ENCODE data around the gene ATG4D.

DNA sequence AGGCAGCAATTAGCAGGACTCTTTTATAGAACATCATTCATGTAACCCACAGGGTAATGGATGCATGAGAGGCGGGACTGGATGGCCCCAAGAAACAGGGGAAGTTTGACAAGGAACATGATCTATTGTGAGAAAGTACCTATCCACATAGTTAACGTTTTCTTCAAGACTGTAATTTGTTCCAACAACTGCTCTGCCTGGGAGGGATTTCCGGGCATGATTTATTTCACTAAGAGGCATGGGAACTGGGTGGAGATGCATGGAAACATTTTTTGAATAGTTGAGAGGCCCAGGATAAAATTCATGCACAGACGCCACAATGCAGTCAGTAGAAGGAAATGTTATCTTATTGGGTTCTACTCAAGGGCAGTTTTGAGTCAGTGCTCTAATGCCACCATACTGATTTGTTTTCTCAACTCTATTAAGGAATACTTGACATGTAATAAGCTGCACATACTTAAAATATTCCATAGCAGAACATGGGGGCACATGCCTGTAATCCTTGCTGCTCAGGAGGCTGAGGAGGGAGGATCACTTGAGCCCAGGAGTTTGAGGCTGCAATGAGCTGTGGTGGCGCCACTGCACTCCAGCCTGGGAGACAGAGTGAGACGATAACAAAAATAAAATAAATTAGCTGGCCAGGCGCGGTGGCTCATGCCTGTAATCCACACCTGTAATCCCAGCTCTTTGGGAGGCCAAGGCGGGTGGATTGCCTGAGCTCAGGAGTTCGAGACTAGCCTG is 9.9 kb upstream of the ATG4D start:
- TF ChIP-seq PAX8 (IDR thresholded peaks at IDR 0.05) (no peak), JUND (IDR thresholded peaks at IDR 0.05; ENCODE audit: low read depth, low read length) (no peak), RCOR1 (conservative IDR thresholded peaks at IDR 0.05; ENCODE audit: low read depth, low read length) (no peak)
- TF ChIP-seq, protein P1, sequence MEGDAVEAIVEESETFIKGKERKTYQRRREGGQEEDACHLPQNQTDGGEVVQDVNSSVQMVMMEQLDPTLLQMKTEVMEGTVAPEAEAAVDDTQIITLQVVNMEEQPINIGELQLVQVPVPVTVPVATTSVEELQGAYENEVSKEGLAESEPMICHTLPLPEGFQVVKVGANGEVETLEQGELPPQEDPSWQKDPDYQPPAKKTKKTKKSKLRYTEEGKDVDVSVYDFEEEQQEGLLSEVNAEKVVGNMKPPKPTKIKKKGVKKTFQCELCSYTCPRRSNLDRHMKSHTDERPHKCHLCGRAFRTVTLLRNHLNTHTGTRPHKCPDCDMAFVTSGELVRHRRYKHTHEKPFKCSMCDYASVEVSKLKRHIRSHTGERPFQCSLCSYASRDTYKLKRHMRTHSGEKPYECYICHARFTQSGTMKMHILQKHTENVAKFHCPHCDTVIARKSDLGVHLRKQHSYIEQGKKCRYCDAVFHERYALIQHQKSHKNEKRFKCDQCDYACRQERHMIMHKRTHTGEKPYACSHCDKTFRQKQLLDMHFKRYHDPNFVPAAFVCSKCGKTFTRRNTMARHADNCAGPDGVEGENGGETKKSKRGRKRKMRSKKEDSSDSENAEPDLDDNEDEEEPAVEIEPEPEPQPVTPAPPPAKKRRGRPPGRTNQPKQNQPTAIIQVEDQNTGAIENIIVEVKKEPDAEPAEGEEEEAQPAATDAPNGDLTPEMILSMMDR (IDR thresholded peaks at IDR 0.05 in 2 of 3, conservative IDR thresholded peaks at IDR 0.05 in 1 of 3; ENCODE audit: control insufficient read depth in 2 of 3, extremely low read depth in 1 of 3, insufficient read depth in 1 of 3, low read depth in 3 of 3, low read length in 3 of 3) = no peak

Data from GM12878 (cell line).